Prostate gland (tissue), 2 donors: ENCODE measurements around the gene RFX7. TPM values are rescaled to one million over a fixed set of nuclear protein-coding genes. Genes with fewer than 3 reads are reported as not detected.

Experiments used
- DNase-seq: peaks from one replicate; pipeline ENCODE4 v3.0.0-alpha.2; 2019; ENCODE audit warnings: low spot score
- H3K27ac ChIP-seq, 2 donors: fragments of 200-600 bp; sonication (generic); 2 replicates each; pipeline ENCODE4 v1.5.1; 2017 to 2019
- H3K27me3 ChIP-seq: fragments of 200-600 bp; sonication (generic); replicated peaks from 2 replicates; pipeline ENCODE4 v1.5.1; 2019; ENCODE audit not compliant: insufficient read depth
- H3K36me3 ChIP-seq, 2 donors: fragments of 200-600 bp; sonication (generic); 1 replicate in 1 of 2; 2 replicates in 1 of 2; pipeline versions ENCODE4 v1.5.1 to v1.8.1; 2017 to 2019
- H3K4me1 ChIP-seq: fragments of 200-600 bp; sonication (generic); replicated peaks from 2 replicates; pipeline ENCODE4 v1.5.1; 2019
- H3K4me3 ChIP-seq, 2 donors: fragments of 200-600 bp; sonication (generic); 2 replicates each; pipeline ENCODE4 v1.5.1; 2017 to 2019
- H3K9me3 ChIP-seq: fragments of 200-600 bp; sonication (generic); 2 replicates; pipeline ENCODE4 v1.5.1; 2017
- POLR2A ChIP-seq: fragments of 450-650 bp; IDR thresholded peaks from one replicate; pipeline ENCODE4 v1.6.1; 2016; ENCODE audit warnings: antibody characterized with exemption, mild to moderate bottlenecking
- POLR2AphosphoS5 ChIP-seq: sonication (generic); formaldehyde crosslinking; IDR thresholded peaks from one replicate; pipeline ENCODE4 v1.6.1; 2017; ENCODE audit warnings: antibody characterized with exemption
- WGBS: methylation state at CpG from one replicate; pipeline ENCODE4 v1.1.5; 2018; 5-methylcytosine and 5-hydroxymethylcytosine counted together
- intact Hi-C: fragments of 100-400 bp; cut with DNase I; formaldehyde crosslinking; loops from one replicate; pipeline ENCODE4 v1.14.2; 2022
- total RNA-seq, 2 donors: library from RNA; depleted of rRNA; stranded (reverse); fragments of >200 nt; gene quantifications; one replicate each; pipeline ENCODE4 v1.1.0, GENCODE V29; 2016
- TF ChIP-seq, protein P1 (sequence below), 4 experiments: fragments of 200-600 bp in 2 of 4; fragments of 450-650 bp in 2 of 4; sonication (generic) in 2 of 4; IDR thresholded peaks; 1 replicate in 3 of 4; 2 replicates in 1 of 4; pipeline ENCODE4 v1.5.1; 2016 to 2019; ENCODE audit warnings: antibody characterized with exemption in 4 of 4, mild to moderate bottlenecking in 2 of 4, moderate library complexity in 2 of 4

The RFX7 gene
- total RNA-seq, 2 donors from 2014 or later, result 9.3 to 15.1 TPM

DNA sequence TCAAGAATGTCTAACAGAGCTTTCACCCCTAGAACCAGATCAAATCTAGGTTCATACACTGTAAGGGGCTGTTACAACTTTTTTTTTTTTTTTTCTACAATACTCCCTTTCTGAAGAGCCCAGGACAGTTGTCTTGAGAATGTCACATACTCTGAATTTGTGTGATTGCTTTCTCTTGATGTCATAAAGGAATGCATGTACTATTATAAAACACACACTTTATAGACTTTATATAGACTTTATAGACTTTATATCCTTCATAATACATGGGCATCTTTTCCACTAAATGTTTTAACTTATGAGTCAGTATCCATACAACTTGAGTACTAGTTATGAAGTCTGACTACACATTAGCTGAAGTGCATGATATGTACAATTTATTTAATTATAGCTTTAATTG lies 26.3 kb downstream of the RFX7 start:
- DNase-seq, result no peak
- Histone ChIP-seq H3K4me1 (no peaks in the 10 kb centered on the region), H3K9me3 (no peaks in the 10 kb centered on the region), H3K4me3 (no peak overlapping the region), H3K27me3 (no peaks in the 10 kb centered on the region), H3K36me3 (no peaks in the 10 kb centered on the region), H3K27ac (no peak overlapping the region)
- TF ChIP-seq, protein P1, sequence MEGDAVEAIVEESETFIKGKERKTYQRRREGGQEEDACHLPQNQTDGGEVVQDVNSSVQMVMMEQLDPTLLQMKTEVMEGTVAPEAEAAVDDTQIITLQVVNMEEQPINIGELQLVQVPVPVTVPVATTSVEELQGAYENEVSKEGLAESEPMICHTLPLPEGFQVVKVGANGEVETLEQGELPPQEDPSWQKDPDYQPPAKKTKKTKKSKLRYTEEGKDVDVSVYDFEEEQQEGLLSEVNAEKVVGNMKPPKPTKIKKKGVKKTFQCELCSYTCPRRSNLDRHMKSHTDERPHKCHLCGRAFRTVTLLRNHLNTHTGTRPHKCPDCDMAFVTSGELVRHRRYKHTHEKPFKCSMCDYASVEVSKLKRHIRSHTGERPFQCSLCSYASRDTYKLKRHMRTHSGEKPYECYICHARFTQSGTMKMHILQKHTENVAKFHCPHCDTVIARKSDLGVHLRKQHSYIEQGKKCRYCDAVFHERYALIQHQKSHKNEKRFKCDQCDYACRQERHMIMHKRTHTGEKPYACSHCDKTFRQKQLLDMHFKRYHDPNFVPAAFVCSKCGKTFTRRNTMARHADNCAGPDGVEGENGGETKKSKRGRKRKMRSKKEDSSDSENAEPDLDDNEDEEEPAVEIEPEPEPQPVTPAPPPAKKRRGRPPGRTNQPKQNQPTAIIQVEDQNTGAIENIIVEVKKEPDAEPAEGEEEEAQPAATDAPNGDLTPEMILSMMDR (IDR thresholded peaks at IDR 0.05), result no peak
- TF ChIP-seq POLR2AphosphoS5 (no peak), POLR2A (no peak)
- intact Hi-C loops, result no loop called here

DNA sequence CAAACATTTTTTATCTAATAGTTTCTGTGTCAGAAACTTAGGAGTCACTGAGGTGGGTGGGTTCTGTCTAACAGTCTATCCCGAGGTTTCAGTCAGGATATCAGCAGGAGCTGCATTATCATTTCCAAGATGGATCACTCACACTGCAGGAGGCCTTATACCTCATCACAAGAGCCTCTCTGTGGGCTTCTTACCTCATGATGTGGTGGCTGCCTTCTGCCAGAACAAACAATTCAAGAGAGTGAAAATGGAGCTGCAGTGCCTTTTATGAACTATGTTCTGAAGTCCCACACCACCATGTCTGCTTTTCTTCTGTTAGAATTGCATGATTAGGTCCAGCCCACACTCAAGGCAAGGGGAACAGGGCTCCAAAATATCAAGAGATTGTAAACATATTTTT lies 27.9 kb downstream of the RFX7 start:
- TF ChIP-seq, protein P1 (IDR thresholded peaks at IDR 0.05), result no peak
- TF ChIP-seq POLR2A (no peak), POLR2AphosphoS5 (no peak)
- Histone ChIP-seq H3K4me3 (no peak overlapping the region), H3K4me1 (no peaks in the 10 kb centered on the region), H3K27me3 (no peaks in the 10 kb centered on the region), H3K9me3 (no peaks in the 10 kb centered on the region), H3K27ac (no peak overlapping the region), H3K36me3 (no peaks in the 10 kb centered on the region)
- DNase-seq, result no peak
- intact Hi-C loops, result no loop called here
- WGBS, result 76% methylated on average over 1 of the region's 1 CpG

DNA sequence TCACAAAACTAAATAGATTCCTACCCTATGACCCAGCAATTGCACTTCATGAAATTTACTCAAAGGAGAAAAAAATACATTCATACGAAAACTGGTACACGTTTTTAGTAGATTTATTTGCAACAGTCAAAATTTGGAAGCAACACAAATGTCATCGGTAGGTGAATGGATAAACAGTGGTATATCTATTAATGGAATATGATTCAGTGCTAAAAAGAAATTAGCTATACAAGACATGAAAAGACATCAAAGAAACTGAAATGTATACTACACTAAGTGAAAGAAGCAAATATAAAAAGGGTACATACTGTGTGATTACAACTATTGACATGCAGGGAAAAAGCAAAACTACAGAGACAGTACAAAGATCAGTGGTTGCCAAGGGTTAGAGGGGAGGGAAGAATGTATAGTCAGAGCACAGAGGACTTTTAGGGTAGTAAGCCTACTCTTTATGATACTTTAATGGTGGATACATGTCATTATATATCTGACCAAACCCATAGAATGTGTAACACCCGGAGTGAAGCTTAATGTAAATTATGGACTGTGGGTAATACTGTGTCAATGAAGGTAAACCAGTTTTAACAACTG lies 31.6 kb downstream of the RFX7 start:
- H3K27me3 ChIP-seq, result no peaks in the 10 kb centered on the region
- H3K36me3 ChIP-seq, result no peaks in the 10 kb centered on the region
- no peak for TF ChIP-seq POLR2AphosphoS5
- TF ChIP-seq, protein P1 (IDR thresholded peaks at IDR 0.05), result no peak
- no peak for TF ChIP-seq POLR2A
- H3K4me3 ChIP-seq, result no peak overlapping the region
- no peak overlapping the region for H3K27ac ChIP-seq
- 96% methylated on average over 4 of the region's 4 CpGs for WGBS
- H3K4me1 ChIP-seq, result no peaks in the 10 kb centered on the region
- intact Hi-C loops, result no loop called here
- DNase-seq, result no peak
- H3K9me3 ChIP-seq, result no peaks in the 10 kb centered on the region

DNA sequence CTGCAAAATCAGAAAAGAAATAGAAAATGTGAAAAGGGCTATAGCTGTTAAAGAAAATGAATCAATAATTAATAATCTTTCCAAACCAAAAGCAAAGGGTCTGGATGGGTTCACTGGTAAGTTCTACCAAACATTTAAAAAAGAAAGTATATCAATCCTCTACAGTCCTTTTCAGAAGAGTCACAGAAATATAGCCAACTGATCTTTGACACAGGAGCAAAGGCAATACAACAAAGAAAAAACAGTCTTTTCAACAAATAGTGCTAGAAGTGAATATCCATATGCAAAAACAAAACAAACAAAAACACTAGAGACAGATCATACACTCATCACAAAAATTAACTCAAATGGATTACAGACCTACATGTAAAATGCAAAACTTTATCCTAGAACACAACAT lies 32.6 kb downstream of the RFX7 start:
- no peaks in the 10 kb centered on the region for H3K4me1 ChIP-seq
- no peaks in the 10 kb centered on the region for H3K9me3 ChIP-seq
- TF ChIP-seq, protein P1 (IDR thresholded peaks at IDR 0.05), result no peak
- no peak for TF ChIP-seq POLR2AphosphoS5
- no peak for TF ChIP-seq POLR2A
- no peak overlapping the region for H3K4me3 ChIP-seq
- no peak overlapping the region for H3K27ac ChIP-seq
- intact Hi-C loops, result no loop called here
- H3K27me3 ChIP-seq, result no peaks in the 10 kb centered on the region
- DNase-seq, result no peak
- no peaks in the 10 kb centered on the region for H3K36me3 ChIP-seq

DNA sequence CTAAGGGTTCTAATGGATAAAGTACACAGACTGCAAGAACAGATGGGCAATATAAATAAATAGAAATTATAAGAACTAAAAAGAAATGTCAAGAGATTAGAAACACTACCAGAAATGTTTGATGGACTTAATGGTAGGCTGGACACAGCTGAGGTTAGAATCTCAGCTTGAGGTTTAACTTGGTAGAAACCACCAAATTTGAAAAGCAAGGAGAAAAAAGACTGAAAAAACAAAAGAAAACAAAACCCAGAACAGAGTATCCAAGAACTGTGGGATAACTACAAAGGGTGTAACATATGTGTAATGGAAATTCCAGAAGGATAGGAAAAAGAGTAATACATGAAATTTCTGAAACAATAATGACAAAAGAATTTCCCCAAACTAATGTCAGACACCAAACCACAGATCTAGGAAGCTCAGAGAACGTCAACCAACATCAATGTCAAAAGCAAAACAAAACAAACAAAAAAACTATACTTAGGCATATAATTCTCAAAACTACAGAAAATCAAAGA lies 35.0 kb downstream of the RFX7 start:
- Histone ChIP-seq H3K27ac (no peak overlapping the region), H3K9me3 (no peaks in the 10 kb centered on the region), H3K4me1 (no peaks in the 10 kb centered on the region), H3K27me3 (no peaks in the 10 kb centered on the region), H3K4me3 (no peak overlapping the region), H3K36me3 (no peaks in the 10 kb centered on the region)
- TF ChIP-seq POLR2AphosphoS5, result no peak
- TF ChIP-seq, protein P1 (IDR thresholded peaks at IDR 0.05), result no peak
- no peak for TF ChIP-seq POLR2A
- intact Hi-C loops, result no loop called here
- no peak for DNase-seq
- WGBS, result 67% methylated on average over 1 of the region's 1 CpG
